ENCODE results near the gene IL20. TPM values are rescaled to one million over a fixed set of nuclear protein-coding genes. Genes with fewer than 3 reads are reported as not detected.

Gene IL20
- total RNA-seq, 2 experiments from 2014 or later = not detected

DNA sequence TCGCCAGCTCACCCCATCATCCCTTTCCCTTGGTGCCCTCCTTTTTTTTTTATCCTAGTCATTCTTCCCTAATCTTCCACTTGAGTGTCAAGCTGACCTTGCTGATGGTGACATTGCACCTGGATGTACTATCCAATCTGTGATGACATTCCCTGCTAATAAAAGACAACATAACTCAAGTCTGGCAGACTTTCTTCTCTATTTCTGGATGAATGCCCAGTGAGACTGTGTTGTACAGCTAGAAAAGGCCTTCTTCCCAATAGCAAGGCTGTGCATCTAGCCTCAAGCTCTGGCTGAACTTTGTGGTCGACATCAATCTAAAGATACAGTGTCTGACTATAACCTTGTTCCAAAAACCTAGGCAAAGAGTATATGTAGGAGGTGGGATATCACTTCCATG lies 38.3 kb downstream of the IL20 start:
- BruUV-seq (replicated peaks) = no TSS peak
- CTCF ChIA-PET (ENCODE audit: unreplicated experiment) = no interaction called here
- no peaks in the 10 kb centered on the region for H4K20me1 ChIP-seq (ENCODE audit: insufficient read depth, low read length)
- H3K4me1 ChIP-seq (ENCODE audit: insufficient read depth, low read length, poor library complexity, severe bottlenecking) = peaks cover 16% of the 10 kb centered on the region
- POLR2A ChIA-PET = no interaction called here
- no peaks in the 10 kb centered on the region for H3K36me3 ChIP-seq (ENCODE audit: insufficient read depth, low read length)
- H3K9me3 ChIP-seq (ENCODE audit: low read length) = no peaks in the 10 kb centered on the region
- no peak for TF ChIP-seq EZH2phosphoT487 (IDR thresholded peaks at IDR 0.05; ENCODE audit: borderline replicate concordance, low read depth, low read length)
- TF ChIP-seq, protein P1, sequence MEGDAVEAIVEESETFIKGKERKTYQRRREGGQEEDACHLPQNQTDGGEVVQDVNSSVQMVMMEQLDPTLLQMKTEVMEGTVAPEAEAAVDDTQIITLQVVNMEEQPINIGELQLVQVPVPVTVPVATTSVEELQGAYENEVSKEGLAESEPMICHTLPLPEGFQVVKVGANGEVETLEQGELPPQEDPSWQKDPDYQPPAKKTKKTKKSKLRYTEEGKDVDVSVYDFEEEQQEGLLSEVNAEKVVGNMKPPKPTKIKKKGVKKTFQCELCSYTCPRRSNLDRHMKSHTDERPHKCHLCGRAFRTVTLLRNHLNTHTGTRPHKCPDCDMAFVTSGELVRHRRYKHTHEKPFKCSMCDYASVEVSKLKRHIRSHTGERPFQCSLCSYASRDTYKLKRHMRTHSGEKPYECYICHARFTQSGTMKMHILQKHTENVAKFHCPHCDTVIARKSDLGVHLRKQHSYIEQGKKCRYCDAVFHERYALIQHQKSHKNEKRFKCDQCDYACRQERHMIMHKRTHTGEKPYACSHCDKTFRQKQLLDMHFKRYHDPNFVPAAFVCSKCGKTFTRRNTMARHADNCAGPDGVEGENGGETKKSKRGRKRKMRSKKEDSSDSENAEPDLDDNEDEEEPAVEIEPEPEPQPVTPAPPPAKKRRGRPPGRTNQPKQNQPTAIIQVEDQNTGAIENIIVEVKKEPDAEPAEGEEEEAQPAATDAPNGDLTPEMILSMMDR (conservative IDR thresholded peaks at IDR 0.05; ENCODE audit: low read length) = no peak
- no peak overlapping the region for H3K4me3 ChIP-seq (ENCODE audit: low read depth, low read length, poor library complexity, severe bottlenecking)
- H3K4me2 ChIP-seq (ENCODE audit: low read length) = no peak overlapping the region
- H3K9me2 ChIP-seq (ENCODE audit: insufficient read depth, low read length) = no peaks in the 10 kb centered on the region
- DNase-seq (ENCODE audit: low spot score) = no peak
- H2AFZ ChIP-seq (ENCODE audit: low read length) = no peak overlapping the region
- intact Hi-C loops (cut with micrococcal nuclease; ENCODE audit: unreplicated experiment) = no loop called here
- H3K27ac ChIP-seq (ENCODE audit: low read depth, low read length, poor library complexity, severe bottlenecking) = no peak overlapping the region
- H3K79me2 ChIP-seq (ENCODE audit: insufficient read depth, low read depth, low read length) = no peaks in the 10 kb centered on the region

DNA sequence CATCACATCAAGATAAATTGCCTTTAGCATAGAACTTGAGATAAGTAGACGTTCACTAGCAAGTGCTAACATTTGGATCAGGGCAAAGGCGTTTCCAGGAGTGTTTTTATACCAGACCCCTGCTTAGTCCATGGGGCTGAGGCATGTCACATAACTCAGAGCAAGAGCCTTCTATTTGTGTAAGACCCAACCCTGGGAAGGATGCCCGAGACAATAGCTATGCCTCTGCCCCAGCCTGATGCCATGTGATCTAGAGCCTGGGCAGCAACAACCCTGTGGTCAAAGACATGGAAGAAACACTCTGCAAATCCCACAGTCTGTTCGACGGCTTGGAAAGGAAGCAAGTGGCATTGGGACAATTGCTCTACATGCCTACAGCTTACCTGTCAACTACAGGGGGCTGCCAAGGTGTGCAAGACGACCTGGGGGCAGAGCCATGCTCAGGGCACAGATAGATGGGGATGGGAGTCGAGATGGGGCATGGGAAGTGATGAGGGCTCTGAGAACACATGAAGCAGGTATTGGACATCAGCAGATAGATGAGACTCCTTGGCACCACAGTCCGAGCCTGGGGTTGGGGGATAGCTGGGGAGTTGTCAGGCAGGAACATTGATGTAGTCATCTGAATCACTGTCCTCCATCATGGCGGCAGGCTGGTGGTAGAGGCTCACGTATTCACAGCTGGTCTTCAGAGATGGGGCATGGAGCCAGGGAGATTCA lies 39.2 kb downstream of the IL20 start:
- H3K36me3 ChIP-seq (ENCODE audit: insufficient read depth, low read length) = no peaks in the 10 kb centered on the region
- H2AFZ ChIP-seq (ENCODE audit: low read length) = no peak overlapping the region
- no peaks in the 10 kb centered on the region for H3K9me3 ChIP-seq (ENCODE audit: low read length)
- POLR2A ChIA-PET = no interaction called here
- H3K4me3 ChIP-seq (ENCODE audit: low read depth, low read length, poor library complexity, severe bottlenecking) = no peak overlapping the region
- BruUV-seq (replicated peaks) = no TSS peak
- H3K4me1 ChIP-seq (ENCODE audit: insufficient read depth, low read length, poor library complexity, severe bottlenecking) = peaks cover 16% of the 10 kb centered on the region
- H3K9me2 ChIP-seq (ENCODE audit: insufficient read depth, low read length) = no peaks in the 10 kb centered on the region
- no peak for DNase-seq (ENCODE audit: low spot score)
- CTCF ChIA-PET (ENCODE audit: unreplicated experiment) = no interaction called here
- TF ChIP-seq EZH2phosphoT487 (IDR thresholded peaks at IDR 0.05; ENCODE audit: borderline replicate concordance, low read depth, low read length) = no peak
- TF ChIP-seq, protein P1 (conservative IDR thresholded peaks at IDR 0.05; ENCODE audit: low read length) = no peak
- H3K27ac ChIP-seq (ENCODE audit: low read depth, low read length, poor library complexity, severe bottlenecking) = no peak overlapping the region
- H3K79me2 ChIP-seq (ENCODE audit: insufficient read depth, low read depth, low read length) = no peaks in the 10 kb centered on the region
- intact Hi-C loops (cut with micrococcal nuclease; ENCODE audit: unreplicated experiment) = no loop called here
- peak overlapping the region; percentile 49; the same call in 1 of the 2 replicates for H3K4me2 ChIP-seq (ENCODE audit: low read length)
- no peaks in the 10 kb centered on the region for H4K20me1 ChIP-seq (ENCODE audit: insufficient read depth, low read length)

Measured in OCI-LY7 (cell line).